NCI-H82 (cell line): ENCODE data around the gene BEX2.
A peak's percentile ranks its signal among the peaks of the same experiment; 100 is the strongest.
"Not testable (repeated sequence)": the region's sequence is repeated elsewhere in the genome, so short reads cannot be mapped to it uniquely, and the experiment has no call there.

ENCODE experiments used
- DNase-seq: peaks from one replicate; lab custom pipeline; 2025; lab: John Stamatoyannopoulos, UW

Gene BEX2

DNA sequence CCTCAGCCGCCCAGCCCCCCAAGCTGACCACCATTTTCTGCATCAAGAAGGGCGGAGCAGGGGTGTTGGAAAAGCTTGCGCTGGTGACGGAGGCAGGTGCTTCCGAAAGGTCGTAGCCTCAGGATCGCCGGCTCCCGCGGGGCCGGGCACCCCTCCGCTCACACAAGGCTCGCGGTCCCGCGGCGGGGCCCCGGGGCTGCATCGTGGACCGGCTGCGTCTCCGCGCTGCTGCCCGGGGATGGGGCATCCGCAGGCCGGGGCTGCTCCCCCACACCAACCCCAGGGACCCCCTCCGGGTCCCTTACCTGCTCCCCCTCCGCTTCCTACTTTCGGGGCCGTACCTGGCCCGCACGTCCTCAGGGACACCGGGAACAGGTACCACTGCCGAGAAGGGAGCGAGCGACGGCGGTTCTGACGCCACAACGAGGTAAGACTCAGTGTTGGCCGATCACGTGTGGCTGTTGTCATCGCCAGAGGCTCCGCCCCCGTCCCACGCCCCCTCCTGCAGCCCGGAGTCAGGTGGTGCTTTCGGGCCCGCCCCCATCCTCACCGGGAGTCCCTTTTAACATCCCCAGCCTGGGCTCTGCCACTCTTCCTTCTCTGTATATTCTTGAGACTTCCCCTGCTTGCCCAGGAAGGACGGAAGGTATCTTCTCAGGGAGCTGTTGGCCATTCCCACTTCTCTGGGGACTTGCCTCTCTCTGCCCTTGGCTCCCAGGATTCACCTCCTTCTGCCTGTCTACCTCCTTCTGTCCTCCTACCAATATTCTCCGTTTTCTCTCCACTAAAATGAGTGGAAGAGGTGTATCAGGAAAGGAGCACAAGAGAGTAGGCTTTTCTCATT is at the start of gene BEX2:
Gene BEX2, minus strand, starts transcription at position 436 of the 844 bp plus-strand sequence. CDS start 1,014 bp downstream, outside the sequence.
- DNase-seq: peak; percentile 91

DNA sequence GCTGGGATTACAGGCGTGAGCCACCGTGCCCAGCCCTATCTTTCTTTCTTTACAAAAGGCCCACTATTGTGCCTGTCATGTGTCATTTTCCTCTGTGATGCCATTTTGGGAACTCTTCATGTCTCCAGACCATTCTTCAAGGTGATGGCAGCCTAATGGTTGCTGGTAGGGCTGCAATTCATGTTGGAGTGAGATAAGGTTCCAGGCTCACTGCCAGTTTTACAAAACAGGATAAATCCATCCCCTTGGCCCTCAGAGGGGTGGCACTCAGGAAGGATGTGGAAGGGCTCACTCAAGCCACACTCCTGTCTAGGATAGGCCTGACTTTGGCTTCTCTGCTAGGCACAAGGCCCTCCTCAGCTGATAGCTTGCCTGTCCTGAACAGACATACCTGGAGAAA is 49.3 kb upstream of the BEX2 start:
- no peak for DNase-seq

DNA sequence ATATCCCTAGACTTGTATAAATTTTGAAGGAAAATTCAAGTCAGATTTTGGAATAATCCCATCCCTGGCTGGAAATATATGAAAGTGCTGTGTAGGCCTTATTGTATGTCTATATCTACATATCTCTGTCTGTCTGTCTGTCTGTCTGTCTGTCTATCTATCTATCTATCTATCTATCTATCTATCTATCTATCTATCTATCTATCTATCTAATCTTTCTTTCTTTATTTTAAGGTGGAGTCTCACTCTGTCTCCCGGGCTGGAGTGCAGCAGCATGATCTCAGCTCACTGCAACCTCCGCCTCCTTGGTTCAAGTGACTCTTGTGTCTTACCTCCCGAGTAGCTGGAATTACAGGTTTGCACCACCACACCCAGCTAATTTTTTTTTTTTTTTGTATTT is 48.8 kb upstream of the BEX2 start:
- not testable (repeated sequence) for DNase-seq

DNA sequence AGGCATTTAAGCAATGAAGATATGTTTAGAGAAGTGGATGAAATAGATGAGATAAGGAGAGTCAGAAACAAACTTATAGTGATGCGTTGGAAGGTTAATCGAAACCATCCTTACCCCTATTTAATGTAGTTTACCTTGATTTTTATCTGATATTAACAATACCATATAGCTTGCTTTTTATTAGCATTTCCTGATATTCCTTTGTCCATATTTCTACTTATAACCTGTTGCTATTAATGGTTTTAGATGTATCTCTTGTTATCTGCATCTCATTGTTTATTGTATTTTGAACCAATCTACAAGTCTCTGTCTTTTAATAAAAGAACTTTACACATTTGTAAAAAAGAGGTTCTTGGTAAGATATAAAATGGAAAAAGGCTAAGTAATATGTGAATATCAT is 47.1 kb upstream of the BEX2 start:
- DNase-seq: no peak

DNA sequence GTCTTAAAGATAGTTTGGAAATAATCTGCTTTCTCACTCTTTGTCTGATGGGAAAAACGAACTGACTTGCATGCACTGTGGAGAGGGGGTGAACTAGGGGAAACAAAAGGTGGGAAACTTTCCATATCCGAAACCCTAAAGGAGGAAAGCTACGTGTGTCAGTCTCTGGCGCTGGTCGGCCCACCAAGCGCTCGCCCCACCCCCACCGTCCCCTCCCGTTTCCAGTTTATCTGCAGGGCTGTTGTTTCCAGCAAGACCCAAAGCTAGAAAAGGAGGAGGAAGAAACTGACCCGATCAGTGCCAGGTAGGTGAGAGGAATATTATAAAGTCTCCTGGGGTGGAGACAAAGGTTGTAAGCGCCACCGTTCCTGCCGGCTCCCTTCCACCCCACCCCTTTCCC is 46.1 kb upstream of the BEX2 start:
- DNase-seq: peak; percentile 15

DNA sequence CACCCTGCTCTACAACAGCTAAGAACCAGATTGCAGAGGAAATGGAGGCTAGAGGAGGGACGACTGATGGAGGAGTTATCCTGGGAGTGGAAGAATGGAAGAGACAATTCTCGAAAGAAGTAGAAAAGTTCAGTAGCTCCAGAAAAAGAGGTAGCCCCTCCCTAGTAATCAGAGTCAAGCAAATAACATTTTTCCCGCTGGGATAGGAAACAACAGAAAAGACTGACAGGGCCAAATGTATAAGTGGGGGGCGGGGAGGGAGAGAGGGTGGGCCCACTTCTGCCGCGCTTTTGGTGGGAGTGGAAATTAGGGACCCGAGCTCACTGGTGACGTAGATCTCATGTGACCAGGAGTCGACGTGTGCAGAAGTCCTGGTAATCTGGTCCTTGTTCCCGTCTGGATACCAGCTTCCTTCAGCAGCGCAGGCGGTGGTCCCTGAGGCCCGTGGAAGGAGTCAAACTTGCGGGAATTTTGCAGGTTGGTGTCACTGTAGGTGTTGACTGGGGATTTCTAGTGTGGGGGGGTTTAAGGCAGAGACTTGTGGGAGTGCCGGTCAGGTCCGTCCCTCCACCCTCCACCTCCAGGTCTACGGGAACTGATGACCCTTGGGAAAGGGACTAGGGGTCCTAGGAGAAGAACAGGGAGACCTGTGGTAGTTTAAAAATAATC is 45.5 kb upstream of the BEX2 start, which contains the start of gene TCEAL9:
Gene TCEAL9, plus strand, starts transcription at position 377 of the 669 bp plus-strand sequence. CDS start 1,179 bp downstream, outside the sequence.
- peak; percentile 85 for DNase-seq

DNA sequence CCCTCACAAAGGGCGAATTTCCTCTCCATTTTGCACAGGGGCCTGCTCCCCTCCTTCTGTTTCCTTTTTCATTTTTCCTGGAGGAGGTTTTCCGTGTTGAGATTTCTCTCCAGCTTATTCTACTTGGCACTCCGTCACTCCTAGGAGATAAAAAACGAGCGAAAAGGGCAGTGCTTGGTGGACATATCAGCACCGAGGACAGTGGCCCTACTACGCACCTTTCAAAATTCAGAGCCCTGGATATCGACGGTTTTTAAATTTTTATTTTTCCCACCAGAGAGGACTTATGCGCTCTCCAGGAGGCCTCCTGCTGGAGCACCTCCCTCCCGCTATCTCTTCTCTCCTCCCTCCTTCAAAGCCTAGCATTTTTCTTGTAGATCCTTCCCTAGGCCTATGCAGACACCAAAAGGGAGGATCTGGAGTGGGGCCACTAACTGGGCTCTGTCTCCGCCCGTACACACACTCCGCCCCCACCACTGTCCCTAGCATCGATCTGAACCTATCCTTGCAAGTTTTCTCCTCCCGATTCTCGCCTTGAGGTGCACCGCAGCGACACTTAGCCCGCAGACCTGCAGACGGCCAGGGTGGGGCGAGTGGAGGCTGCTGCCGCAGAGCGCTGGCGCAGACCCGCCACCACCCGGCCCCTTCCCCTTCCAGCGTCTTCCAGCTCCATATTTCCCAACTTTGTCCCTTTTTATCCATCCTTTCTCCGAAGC is 37.0 kb upstream of the BEX2 start:
- DNase-seq: no peak

DNA sequence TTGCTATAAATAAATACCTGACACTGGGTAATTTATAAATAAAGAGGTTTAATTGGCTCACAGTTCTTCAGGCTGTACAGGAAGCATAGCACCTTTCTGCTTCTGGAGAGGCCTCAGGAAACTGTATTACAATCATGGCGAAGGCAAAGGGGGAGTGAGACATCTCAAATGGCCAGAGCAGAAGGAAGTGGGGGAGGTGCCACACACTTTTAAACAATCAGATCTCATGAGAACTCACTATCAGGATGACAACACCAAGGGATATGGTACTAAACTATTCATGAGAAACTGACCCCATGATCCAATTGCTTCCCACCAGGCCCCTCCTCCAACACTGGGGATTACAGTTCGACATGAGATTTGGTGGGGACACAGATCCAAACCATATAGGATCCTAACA is 33.8 kb upstream of the BEX2 start:
- DNase-seq: no peak

DNA sequence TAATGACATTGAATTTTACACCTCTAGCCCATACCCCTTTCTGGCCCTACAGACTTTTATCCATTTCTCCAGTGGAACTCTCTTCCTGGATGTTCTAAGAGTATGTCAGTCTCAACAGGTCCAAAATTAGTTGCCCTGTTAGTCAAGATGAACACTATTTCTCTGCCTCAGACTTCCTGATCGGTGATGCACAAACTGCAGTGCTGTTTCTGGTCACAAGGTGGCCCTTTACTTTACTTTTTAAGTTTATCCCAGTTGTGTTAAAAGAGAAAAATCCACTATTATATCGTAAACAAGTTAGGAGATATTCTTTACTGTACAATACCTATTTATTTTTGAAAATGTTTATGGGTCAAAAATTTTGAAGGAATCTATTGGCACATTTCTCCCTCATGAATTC is 32.3 kb upstream of the BEX2 start:
- peak; percentile 33 for DNase-seq

DNA sequence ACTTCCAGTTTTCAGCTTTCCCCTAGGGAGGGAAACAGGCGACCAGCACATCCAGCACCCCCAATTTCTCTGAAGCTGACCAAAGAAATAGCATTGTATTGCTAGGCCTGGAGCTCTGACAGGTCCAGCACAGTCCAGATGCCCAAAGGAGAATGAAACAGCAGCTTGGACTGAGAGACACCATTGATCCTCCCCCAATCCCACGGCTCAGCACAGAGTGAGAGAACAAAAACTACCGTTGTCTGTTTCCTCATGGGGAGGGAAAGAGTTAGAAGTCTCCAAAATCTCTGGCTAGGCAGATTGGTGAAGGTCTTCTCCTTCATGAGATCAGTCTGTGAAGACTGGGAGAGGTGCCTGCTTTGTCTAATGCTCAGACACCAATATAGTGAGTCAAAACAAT is 27.9 kb upstream of the BEX2 start:
- no peak for DNase-seq

DNA sequence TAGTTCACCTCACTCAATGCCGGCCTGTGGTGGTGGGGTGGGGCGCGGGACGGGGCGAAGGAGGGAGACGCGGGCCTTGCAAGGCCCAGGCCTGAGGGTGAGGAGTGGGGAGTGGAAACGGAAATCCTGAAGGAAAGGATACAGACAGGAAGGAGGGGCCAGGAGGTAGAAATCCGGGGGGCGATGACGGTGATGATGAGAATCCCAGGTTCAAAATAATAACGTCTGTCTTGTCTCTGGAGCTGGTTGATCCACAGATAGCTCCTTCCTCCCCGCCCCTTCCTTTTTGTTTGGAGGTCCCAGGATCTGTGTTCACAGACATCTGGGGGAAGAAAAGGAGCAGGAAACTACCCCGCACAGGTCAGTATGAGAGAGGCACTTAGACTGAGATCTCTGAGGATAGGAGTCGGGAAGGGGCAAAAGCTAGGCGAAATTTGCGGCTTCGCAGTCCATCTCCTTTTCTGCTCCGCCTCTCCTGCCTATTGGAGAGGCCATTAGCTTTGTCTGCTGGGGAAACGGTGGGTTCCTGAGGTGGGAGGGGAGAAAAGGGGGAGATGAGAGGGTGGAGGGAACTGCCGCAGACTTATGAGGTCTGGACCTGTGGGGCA is 20.0 kb upstream of the BEX2 start:
- peak; percentile 2 for DNase-seq

DNA sequence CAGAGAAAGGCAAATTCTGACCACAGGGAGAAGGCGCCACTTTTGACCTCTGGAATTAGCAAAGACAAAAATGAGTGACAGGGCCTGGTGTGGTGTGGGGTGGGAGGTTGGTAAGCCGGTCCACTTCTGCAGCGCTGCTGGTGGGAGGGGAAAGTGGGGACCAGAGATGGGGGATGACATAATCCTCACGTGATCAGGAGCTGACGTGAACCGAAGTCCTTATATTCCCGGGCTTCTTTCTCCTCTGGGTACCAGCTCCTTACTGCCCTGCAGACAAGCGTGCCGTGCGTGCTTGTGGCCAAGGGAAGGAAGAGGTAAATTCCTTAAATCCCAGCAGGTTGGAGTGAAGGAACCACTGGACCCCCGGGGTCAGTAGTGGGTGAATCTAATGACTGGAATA is 19.2 kb upstream of the BEX2 start, which contains the start of gene TCEAL7:
Gene TCEAL7, plus strand, starts transcription at position 249 of the 400 bp plus-strand sequence. CDS start 1,165 bp downstream, outside the sequence.
- DNase-seq: peak; percentile 36

DNA sequence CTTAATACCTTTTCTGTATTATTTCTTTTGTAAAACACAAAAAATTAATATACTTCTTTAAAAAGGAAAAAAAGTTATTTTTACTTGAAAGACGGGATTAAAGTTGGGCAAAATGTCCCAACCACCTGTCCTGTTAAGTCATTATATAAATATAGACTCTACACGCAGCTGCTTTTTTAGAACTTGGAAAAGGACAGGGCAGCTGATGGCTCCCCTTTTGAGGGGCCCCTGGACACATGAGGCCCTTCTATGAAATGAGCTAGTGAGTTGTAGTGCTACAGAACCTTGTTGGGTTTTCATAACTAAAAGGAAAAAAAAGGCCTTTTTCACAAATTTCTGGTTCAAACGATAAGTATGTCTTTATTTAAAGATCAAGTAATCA is 600 bp upstream of the BEX2 start:
- DNase-seq: no peak

DNA sequence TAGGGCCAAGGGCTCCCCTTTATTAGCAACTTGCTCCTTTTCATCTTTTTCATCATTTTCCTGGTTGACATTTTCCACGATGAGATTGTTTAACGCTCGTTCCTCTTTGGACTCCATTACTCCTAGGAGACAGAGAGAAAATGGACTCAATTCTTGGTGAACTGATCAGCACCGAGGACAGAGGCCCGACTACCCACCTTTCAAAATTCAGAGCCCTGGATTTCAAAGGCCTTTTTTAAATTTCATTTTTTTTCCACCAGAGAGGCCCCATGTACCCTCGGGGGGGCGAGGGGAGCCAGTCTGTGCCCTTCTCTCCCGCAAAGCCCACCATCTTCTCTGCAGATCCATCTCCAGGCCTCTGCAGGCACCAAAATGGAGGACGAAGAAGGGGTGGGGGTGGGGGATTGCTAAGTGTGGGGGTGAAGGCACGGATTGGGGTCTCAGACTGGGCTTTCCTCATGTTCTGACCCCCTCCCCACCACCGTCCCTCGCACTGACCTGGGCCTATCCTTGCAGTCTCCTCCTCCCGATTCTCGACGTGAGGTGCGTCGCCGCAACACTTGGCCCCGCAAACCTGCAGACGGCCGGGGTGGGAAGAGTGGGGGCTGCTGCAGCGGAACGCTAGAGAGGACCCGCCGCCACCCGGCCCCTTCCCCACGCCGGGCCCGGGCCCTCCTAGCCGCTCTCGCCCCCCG is 783 bp downstream of the BEX2 start:
- DNase-seq: peak; percentile 14

DNA sequence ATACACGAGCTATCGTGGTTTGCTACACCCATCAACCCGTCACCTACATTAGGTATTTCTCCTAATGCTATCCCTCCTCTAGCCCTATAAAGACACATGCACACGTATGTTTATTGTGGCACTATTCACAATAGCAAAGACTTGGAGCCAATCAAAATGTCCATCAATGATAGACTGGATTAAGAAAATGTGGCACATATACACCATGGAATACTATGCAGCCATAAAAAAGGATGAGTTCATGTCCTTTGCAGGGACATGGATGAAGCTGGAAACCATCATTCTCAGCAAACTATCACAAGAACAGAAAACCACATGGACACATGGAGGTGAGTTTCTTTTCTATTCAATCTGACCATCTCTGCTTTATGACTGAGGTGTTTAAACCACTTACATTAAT is 5.1 kb downstream of the BEX2 start:
- DNase-seq: not testable (repeated sequence)

DNA sequence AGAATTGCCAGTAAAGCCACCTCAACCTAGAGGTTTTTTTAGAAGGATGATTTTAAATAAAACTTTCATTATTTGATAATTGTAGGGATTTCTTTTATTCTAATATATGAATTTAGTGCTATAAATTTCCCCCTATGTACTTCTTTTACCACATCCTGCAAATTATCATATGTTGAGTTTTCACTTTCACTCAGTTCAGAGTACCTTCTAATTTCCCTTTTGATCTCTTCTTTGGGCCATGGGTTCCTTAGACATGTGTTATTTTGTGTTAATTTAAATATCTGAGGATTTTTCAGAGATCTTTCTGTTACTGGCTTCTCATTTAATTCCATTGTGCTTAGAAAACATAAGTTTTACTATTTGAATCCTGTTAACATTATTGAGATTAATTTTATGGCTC is 6.1 kb downstream of the BEX2 start:
- no peak for DNase-seq

DNA sequence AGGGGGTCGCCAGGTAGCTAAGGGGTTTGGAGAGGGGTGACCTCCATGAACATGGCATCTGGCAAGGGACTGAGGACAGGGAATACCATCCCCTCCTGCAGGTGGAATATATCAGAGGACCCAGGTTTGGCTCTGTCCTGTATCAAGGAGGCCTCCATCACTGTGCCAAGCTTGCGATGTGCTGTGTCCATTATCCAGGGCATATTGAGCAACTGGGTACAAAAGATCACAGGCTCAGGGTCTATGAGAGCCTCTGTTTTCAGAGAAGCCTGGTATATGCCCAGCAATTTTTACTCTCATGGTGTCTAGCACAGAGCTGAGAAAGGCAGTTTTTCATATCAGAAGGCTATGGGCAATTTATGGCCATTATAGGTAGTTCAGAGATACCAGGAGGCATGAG is 17.7 kb downstream of the BEX2 start:
- DNase-seq: no peak

DNA sequence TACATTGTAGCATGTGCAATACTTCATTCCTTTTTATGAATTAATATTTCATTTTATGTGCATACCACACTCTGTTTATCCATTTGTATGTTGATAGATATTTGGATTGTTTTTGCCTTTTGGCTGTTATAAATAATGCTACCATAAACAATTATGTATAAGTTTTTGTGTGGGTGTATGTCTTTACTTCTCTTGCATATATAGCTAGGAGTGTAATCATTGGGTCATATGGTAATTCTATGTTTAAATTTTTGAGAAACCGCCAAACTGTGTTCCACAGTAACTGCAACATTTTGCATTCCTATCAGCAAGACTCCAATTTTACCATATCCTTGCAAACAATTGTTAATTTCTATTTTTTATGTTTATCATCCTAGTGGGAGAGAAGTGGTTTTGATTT is 31.2 kb downstream of the BEX2 start:
- no peak for DNase-seq

DNA sequence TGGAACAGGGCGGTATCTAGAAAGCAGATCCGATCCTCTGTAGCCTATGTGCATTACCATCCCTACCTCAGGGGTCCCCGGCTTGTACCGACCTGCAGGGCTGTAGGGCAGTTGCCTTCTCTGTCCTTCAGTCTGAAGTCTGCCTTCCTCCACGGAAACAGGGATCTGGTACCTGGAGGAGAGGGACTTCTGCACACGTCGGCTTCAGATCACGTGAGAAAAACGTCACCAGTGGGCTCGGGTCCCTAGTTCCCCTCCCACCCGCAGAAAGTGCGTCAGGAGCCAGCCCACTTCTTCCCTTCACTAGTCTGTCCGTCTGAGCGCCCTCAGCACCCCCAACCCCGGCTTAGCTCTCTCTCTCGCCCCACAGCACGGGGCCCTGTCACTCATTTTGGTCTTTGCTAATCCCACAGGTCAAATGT is 34.2 kb downstream of the BEX2 start, which contains the start of gene TCEAL5:
Gene TCEAL5, minus strand, starts transcription at position 170 of the 422 bp plus-strand sequence. CDS start 2,187 bp downstream, outside the sequence.
- DNase-seq: peak; percentile 22

DNA sequence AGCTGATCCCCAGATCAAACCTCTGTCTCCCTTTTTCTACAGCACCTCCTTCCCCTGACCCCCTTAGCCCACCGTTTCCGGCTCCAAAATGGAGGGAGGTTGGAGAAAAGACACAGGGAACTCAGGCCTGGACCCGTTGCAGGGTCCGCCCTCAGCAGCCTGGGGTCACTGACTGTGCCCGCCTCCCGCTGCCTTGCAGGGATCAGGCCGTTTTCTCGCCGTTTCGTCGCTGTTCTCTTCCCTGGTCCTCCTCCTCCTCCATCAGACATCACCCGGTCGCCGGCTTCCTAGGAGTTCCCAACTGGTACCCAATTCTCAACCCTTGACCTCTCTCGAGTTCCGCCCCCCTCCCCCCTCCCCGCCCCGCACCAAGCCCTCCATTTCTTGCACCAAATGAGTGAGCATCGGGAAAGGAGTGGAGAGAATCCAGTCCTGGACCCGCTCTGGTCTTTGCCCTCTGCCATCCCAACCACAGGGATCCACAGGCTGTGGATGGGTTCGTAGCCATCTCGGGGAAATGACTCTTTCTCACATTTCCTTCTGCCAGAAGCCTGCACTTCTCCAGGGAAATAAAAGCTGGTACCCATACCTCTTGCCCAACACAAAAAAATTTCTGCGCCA is 34.7 kb downstream of the BEX2 start:
- no peak for DNase-seq

DNA sequence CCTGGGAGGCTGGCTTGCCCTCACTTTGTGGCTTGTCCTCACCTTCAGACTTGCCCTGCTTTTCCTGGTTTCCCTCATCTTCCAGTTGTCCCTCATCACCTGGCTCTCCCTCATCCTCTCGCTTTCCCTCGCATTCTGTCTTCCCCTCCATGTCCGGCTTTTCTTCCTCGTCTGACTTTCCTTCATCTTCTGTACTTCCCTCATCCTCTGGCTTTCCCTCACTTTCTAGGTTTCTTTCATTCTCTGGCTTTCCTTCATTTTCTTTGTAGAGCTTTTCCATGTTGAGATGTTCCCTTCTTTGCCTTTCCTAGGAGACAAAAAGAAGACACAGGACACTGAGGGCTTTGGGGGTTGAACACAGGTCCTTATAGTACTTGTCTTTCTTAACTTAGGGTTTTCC is 36.5 kb downstream of the BEX2 start:
- DNase-seq: no peak
